Upper lobe of left lung (tissue), 6 donors: ENCODE results near the gene PDE9A. TPM values are rescaled to one million over a fixed set of nuclear protein-coding genes. Genes with fewer than 3 reads are reported as not detected.

Experiments used
- ATAC-seq, 2 donors: fragments of 200-7000 bp; cut with Tn5 transposase; one replicate each; pipeline ENCODE4 v1.9.1; 2022; ENCODE audit warnings: mild to moderate bottlenecking in 2 of 2, moderate library complexity in 2 of 2; ENCODE audit not compliant: low FRiP score in 2 of 2
- DNase-seq, 2 donors: peaks; one replicate each; pipeline ENCODE4 v3.0.0-alpha.2; 2019 to 2020
- H3K27ac ChIP-seq, 4 donors: fragments of 200-600 bp; sonication (generic); one replicate each; pipeline ENCODE4 v1.5.1; 2016 to 2019
- H3K27me3 ChIP-seq, 4 donors: fragments of 200-600 bp; sonication (generic); one replicate each; pipeline ENCODE4 v1.5.1; 2017 to 2019
- H3K36me3 ChIP-seq, 4 donors: fragments of 200-600 bp; sonication (generic); one replicate each; pipeline ENCODE4 v1.5.1; 2016 to 2019
- H3K4me1 ChIP-seq, 4 donors: fragments of 200-600 bp; sonication (generic); one replicate each; pipeline ENCODE4 v1.5.1; 2018 to 2019
- H3K4me3 ChIP-seq, 4 donors: fragments of 200-600 bp; sonication (generic); one replicate each; pipeline ENCODE4 v1.5.1; 2017 to 2019; ENCODE audit warnings: mild to moderate bottlenecking in 2 of 4, moderate library complexity in 1 of 4
- H3K9me3 ChIP-seq, 4 donors: fragments of 200-600 bp; sonication (generic); one replicate each; pipeline ENCODE4 v1.5.1; 2018 to 2019
- CTCF ChIP-seq, 6 experiments: fragments of 450-650 bp in 4 of 6; fragments of 200-600 bp in 2 of 6; sonication (generic) in 2 of 6; IDR thresholded peaks; one replicate each; pipeline ENCODE4 v1.5.1; 2016 to 2019; ENCODE audit warnings: antibody characterized with exemption in 6 of 6
- EP300 ChIP-seq, 4 donors: sonication (generic); formaldehyde crosslinking; IDR thresholded peaks; one replicate each; pipeline ENCODE4 v1.5.1; 2017; ENCODE audit warnings: antibody characterized with exemption in 4 of 4, control low read depth in 2 of 4
- POLR2A ChIP-seq, 4 donors: fragments of 450-650 bp; IDR thresholded peaks; one replicate each; pipeline ENCODE4 v1.5.1; 2016 to 2017; ENCODE audit warnings: antibody characterized with exemption in 4 of 4, mild to moderate bottlenecking in 2 of 4
- POLR2AphosphoS5 ChIP-seq, 2 donors: sonication (generic); formaldehyde crosslinking; IDR thresholded peaks; one replicate each; pipeline ENCODE4 v1.5.1; 2017; ENCODE audit warnings: antibody characterized with exemption in 2 of 2
- WGBS, 2 donors: methylation state at CpG; one replicate each; pipeline ENCODE4 v1.1.5; 2017 to 2018; 5-methylcytosine and 5-hydroxymethylcytosine counted together
- total RNA-seq, 6 donors: library from RNA; depleted of rRNA in 4 of 6; stranded (reverse); fragments of >200 nt in 4 of 6; gene quantifications; one replicate each; pipeline versions ENCODE4 v1.1.0 to v1.2.1, GENCODE V29; 2016 to 2021
- donor health status: DM: no; HTN: no; CAD: no; lungs with moderate emphysema.
- donor health status: DM: no; HTN: yes; CAD: no; lungs with severe emphysema.

PDE9A gene
- total RNA-seq, 6 donors from 2014 or later, result 4.0 to 12.4 (median 6.6) TPM

DNA sequence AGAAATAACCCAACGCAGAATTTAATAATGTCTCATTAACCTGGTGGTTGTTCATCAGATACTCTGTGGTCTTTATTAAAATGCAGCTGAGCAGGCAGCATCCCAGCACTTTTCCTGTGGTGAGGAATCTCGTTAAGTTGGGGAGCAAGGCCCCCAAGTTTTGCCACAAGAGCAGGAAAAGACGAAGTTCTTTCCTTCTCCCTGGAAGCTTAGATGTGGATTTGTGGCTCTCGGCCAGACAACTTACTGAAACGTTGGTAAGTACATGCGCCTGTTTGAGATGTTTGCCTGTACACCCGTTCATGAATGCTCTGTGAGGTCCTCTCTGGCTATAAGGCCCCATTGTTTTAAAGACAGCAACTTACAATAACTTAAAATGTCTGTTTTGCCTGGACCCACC lies 34.3 kb upstream of the PDE9A start:
- 76 to 77% methylated on average over 6 to 7 of the region's 7 CpGs for WGBS, 2 donors
- ATAC-seq, result no peak
- no peaks in the 10 kb centered on the region for H3K36me3 ChIP-seq
- peak in 1 of 2 donors; percentile 2 for DNase-seq
- peaks cover 0 to 20% (median 3%) of the 10 kb centered on the region in 4 donors for H3K4me1 ChIP-seq
- H3K27me3 ChIP-seq, result no peaks in the 10 kb centered on the region
- no peaks in the 10 kb centered on the region for H3K9me3 ChIP-seq
- TF ChIP-seq CTCF (IDR thresholded peaks at IDR 0.05), result no peak
- TF ChIP-seq POLR2AphosphoS5 (IDR thresholded peaks at IDR 0.05), result no peak
- no peak for TF ChIP-seq POLR2A (IDR thresholded peaks at IDR 0.05)
- no peak for TF ChIP-seq EP300 (IDR thresholded peaks at IDR 0.05)
- H3K4me3 ChIP-seq, result no peak overlapping the region
- H3K27ac ChIP-seq, result no peak overlapping the region

DNA sequence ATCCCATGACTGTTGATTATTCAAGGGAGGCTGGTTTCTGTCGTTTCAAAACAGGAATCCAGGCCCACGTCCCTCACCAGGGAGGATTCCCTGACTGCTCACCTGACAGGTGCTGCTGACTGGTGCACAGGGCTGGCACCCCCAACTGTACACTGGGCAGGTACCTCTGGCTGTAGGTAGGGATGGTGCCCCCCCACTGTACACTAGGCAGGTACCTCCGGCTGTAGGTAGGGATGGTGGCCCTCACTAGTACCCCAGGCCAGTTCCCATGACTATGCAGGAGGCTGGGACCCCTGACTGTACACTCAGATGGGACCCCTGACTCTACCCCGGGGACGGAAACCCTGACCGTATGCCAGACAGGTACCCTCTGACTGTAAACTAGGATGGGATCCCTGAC lies 33.6 kb upstream of the PDE9A start:
- ATAC-seq (no peak), DNase-seq (no peak)
- TF ChIP-seq EP300 (IDR thresholded peaks at IDR 0.05) (no peak), POLR2AphosphoS5 (IDR thresholded peaks at IDR 0.05) (no peak), POLR2A (IDR thresholded peaks at IDR 0.05) (no peak), CTCF (IDR thresholded peaks at IDR 0.05) (no peak)
- H3K36me3 ChIP-seq, result no peaks in the 10 kb centered on the region
- H3K4me1 ChIP-seq, result peaks cover 0 to 20% (median 3%) of the 10 kb centered on the region in 4 donors
- 83 to 90% methylated on average over 3 to 5 of the region's 6 CpGs for WGBS, 2 donors
- no peaks in the 10 kb centered on the region for H3K9me3 ChIP-seq
- no peak overlapping the region for H3K4me3 ChIP-seq
- no peak overlapping the region for H3K27ac ChIP-seq
- no peaks in the 10 kb centered on the region for H3K27me3 ChIP-seq

DNA sequence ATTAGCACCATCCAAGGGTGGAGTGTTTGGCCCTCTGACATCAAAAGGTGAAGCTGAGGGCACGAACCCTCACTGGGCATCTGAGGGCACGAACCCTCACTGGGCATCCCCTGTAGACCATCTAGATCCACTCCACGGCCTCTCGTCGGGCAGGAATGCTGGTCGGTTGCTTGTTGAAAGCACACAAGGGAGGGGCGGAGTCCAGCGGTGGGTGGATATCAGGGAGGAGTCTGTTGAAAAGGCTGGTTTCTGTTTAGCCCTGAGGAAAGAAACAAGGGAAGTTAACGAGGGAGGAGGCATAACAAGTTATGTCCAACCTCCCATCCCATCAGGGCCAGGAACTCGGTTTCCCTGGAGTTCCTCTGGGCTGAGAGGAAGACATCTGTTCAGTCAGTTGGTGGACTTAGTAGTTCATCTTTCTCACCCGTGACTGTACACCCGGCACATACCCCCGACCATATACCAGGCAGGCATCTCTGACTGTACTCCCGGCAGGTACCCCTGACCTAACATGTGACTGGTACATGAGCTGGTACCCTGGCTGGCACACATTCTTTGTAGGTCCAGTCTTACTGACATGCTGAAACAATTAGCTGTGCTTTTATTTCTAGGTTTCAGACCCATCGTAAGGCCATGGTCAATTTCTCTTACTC lies 32.1 kb upstream of the PDE9A start:
- Histone ChIP-seq H3K9me3 (no peaks in the 10 kb centered on the region), H3K27ac (no peak overlapping the region), H3K4me3 (no peak overlapping the region), H3K27me3 (no peaks in the 10 kb centered on the region), H3K36me3 (no peaks in the 10 kb centered on the region), H3K4me1 (peaks cover 0 to 15% (median 3%) of the 10 kb centered on the region in 4 donors)
- 62 to 73% methylated on average over 15 of the region's 15 CpGs for WGBS, 2 donors
- ATAC-seq, result peak in 1 of 2 donors; percentile 49
- peak in 1 of 2 donors; percentile 69 for DNase-seq
- TF ChIP-seq POLR2AphosphoS5 (IDR thresholded peaks at IDR 0.05), result no peak
- no peak for TF ChIP-seq CTCF (IDR thresholded peaks at IDR 0.05)
- no peak for TF ChIP-seq POLR2A (IDR thresholded peaks at IDR 0.05)
- no peak for TF ChIP-seq EP300 (IDR thresholded peaks at IDR 0.05)

DNA sequence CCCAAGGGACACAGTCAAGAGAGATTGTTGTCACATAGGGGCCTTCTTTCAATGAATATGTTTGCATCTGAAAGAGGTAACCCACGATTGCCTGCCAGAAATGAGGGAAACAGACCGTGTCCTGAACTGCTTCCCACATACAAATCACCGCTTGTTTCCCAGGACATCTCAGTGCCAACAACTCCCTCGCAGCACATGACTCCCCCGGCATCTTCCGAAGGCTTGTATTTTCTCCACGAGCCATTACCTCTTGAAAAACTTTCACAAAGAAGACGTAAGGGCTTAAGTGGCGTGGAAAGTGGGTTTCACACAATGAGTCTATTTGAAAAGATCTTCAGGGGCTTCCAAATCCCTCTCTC lies 31.6 kb upstream of the PDE9A start:
- peak in 1 of 2 donors; percentile 1 for DNase-seq
- Histone ChIP-seq H3K27ac (no peak overlapping the region), H3K4me1 (peaks cover 0 to 11% (median 0%) of the 10 kb centered on the region in 4 donors), H3K9me3 (no peaks in the 10 kb centered on the region), H3K27me3 (no peaks in the 10 kb centered on the region), H3K4me3 (no peak overlapping the region), H3K36me3 (no peaks in the 10 kb centered on the region)
- TF ChIP-seq POLR2A (IDR thresholded peaks at IDR 0.05) (no peak), CTCF (IDR thresholded peaks at IDR 0.05) (no peak), POLR2AphosphoS5 (IDR thresholded peaks at IDR 0.05) (no peak), EP300 (IDR thresholded peaks at IDR 0.05) (no peak)
- no peak for ATAC-seq
- WGBS, 2 donors, result 79 to 84% methylated on average over 9 of the region's 9 CpGs

- Histone ChIP-seq H3K9me3 (no peaks in the 10 kb centered on the region), H3K27me3 (no peaks in the 10 kb centered on the region), H3K4me1 (peaks cover 0 to 8% (median 0%) of the 10 kb centered on the region in 4 donors), H3K4me3 (no peak overlapping the region), H3K36me3 (no peaks in the 10 kb centered on the region), H3K27ac (no peak overlapping the region)
- no peak for DNase-seq
- WGBS, 2 donors, result 90 to 93% methylated on average over 7 of the region's 7 CpGs
- TF ChIP-seq EP300 (IDR thresholded peaks at IDR 0.05) (no peak), POLR2AphosphoS5 (IDR thresholded peaks at IDR 0.05) (no peak), POLR2A (IDR thresholded peaks at IDR 0.05) (no peak), CTCF (IDR thresholded peaks at IDR 0.05) (no peak)
- no peak for ATAC-seq
Observed at GRCh38 chr21:42622284-42622683, 31.1 kb upstream of the PDE9A start.
